ENCODE measurements around the gene LPP. TPM values are rescaled to one million over a fixed set of nuclear protein-coding genes. Genes with fewer than 3 reads are reported as not detected.

LPP gene
- total RNA-seq, 1 experiment from 2014 or later = 54.0 TPM

- intact Hi-C loops (cut with micrococcal nuclease) = no loop called here
- BruUV-seq (replicated peaks) = no TSS peak
- H4K20me1 ChIP-seq (ENCODE audit: insufficient read depth) = no peaks in the 10 kb centered on the region
- no peak overlapping the region for H2AFZ ChIP-seq (ENCODE audit: low read depth, low read length, poor library complexity, severe bottlenecking)
- H3K27me3 ChIP-seq (ENCODE audit: insufficient read depth, low read length) = no peaks in the 10 kb centered on the region
- no peak for TF ChIP-seq EGR1 (IDR thresholded peaks at IDR 0.05; ENCODE audit: low read depth)
- TF ChIP-seq POLR2AphosphoS5 (IDR thresholded peaks at IDR 0.05; ENCODE audit: low read depth, low read length) = no peak
- no peak for TF ChIP-seq YY1 (IDR thresholded peaks at IDR 0.05; ENCODE audit: extremely low read depth, insufficient replicate concordance, low read depth, low read length)
- no peaks in the 10 kb centered on the region for H3K4me1 ChIP-seq (ENCODE audit: control insufficient read depth in 1 of 2, insufficient read depth in 2 of 2, low read length in 2 of 2)
- no peak overlapping the region for H3K4me2 ChIP-seq (ENCODE audit: low read length)
- H3K9me3 ChIP-seq (ENCODE audit: control insufficient read depth in 1 of 2, insufficient read depth in 1 of 2, low read depth in 1 of 2, low read length in 2 of 2) = no peaks in the 10 kb centered on the region
- no peak for ATAC-seq
- no peak overlapping the region for H3K27ac ChIP-seq (ENCODE audit: low read depth, low read length)
- DNase-seq (ENCODE audit: low read depth, low spot score) = no peak
- CTCF ChIA-PET = no interaction called here
- H3K4me3 ChIP-seq (replicated peaks in 1 of 2; ENCODE audit: low read depth in 1 of 2, low read length in 2 of 2) = no peak overlapping the region
- no peaks in the 10 kb centered on the region for H3K36me3 ChIP-seq (ENCODE audit: control insufficient read depth in 1 of 2, insufficient read depth in 2 of 2, low read length in 2 of 2)
- H3K9ac ChIP-seq (ENCODE audit: low read length) = no peak overlapping the region
- RAD21 ChIA-PET (ENCODE audit: low non-redundant PET in 1 of 2, low total read pairs in 2 of 2, uncharacterized antibody in 2 of 2, unreplicated experiment in 2 of 2) = no interaction called here
- H3K9me2 ChIP-seq (ENCODE audit: insufficient read depth) = no peaks in the 10 kb centered on the region
- no peaks in the 10 kb centered on the region for H3K79me2 ChIP-seq (ENCODE audit: insufficient read depth, low read length)
- POLR2A ChIA-PET = no interaction called here
Measured at GRCh38 chr3:188575501-188575900, 421.5 kb downstream of the LPP start.

DNA sequence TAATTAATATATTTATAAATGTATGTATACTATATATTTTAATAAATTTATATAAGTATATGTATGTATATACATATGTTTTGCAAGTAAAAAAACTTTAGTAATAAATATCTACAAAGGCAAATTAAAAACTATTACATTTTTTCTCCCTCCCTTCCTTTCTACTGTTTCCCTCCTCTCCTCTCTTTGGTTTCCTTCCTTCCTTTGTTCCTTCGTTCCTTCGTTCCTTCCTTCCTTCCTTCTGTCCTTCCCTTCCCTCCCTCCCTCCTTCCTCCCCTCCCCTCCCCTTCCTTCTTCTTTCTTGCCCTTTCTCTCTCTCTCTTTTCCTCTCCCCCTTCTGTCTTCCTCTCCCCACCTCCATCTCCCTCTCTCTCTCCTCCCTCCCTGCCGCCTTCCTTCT is 423.6 kb downstream of the LPP start:
- TF ChIP-seq ZBTB33 (IDR thresholded peaks at IDR 0.05; ENCODE audit: extremely low read depth, insufficient replicate concordance, low read length) (no peak), RAD21 (IDR thresholded peaks at IDR 0.05; ENCODE audit: low read depth) (no peak), EGR1 (IDR thresholded peaks at IDR 0.05; ENCODE audit: low read depth) (no peak), FOSL1 (IDR thresholded peaks at IDR 0.05; ENCODE audit: low read depth) (no peak)
- Histone ChIP-seq H3K4me1 (ENCODE audit: control insufficient read depth in 1 of 2, insufficient read depth in 2 of 2, low read length in 2 of 2) (no peaks in the 10 kb centered on the region), H3K36me3 (ENCODE audit: control insufficient read depth in 1 of 2, insufficient read depth in 2 of 2, low read length in 2 of 2) (no peaks in the 10 kb centered on the region), H3K79me2 (ENCODE audit: insufficient read depth, low read length) (no peaks in the 10 kb centered on the region), H3K4me3 (replicated peaks in 1 of 2; ENCODE audit: low read depth in 1 of 2, low read length in 2 of 2) (no peak overlapping the region), H3K27ac (ENCODE audit: low read depth, low read length) (no peak overlapping the region), H3K4me2 (ENCODE audit: low read length) (no peak overlapping the region), H3K9me2 (ENCODE audit: insufficient read depth) (no peaks in the 10 kb centered on the region), H3K9me3 (ENCODE audit: control insufficient read depth in 1 of 2, insufficient read depth in 1 of 2, low read depth in 1 of 2, low read length in 2 of 2) (no peaks in the 10 kb centered on the region), H4K20me1 (ENCODE audit: insufficient read depth) (no peaks in the 10 kb centered on the region), H2AFZ (ENCODE audit: low read depth, low read length, poor library complexity, severe bottlenecking) (no peak overlapping the region), H3K27me3 (ENCODE audit: insufficient read depth, low read length) (no peaks in the 10 kb centered on the region), H3K9ac (ENCODE audit: low read length) (no peak overlapping the region)
- RAD21 ChIA-PET (ENCODE audit: low non-redundant PET in 1 of 2, low total read pairs in 2 of 2, uncharacterized antibody in 2 of 2, unreplicated experiment in 2 of 2) = no interaction called here
- CTCF ChIA-PET = no interaction called here
- BruUV-seq (replicated peaks) = no TSS peak
- ATAC-seq (no peak), DNase-seq (ENCODE audit: low read depth, low spot score) (no peak)
- POLR2A ChIA-PET = no interaction called here
- intact Hi-C loops (cut with micrococcal nuclease) = no loop called here
